ENCODE data around the gene CROCC.
A peak's percentile ranks its signal among the peaks of the same experiment; 100 is the strongest.

CROCC gene

DNA sequence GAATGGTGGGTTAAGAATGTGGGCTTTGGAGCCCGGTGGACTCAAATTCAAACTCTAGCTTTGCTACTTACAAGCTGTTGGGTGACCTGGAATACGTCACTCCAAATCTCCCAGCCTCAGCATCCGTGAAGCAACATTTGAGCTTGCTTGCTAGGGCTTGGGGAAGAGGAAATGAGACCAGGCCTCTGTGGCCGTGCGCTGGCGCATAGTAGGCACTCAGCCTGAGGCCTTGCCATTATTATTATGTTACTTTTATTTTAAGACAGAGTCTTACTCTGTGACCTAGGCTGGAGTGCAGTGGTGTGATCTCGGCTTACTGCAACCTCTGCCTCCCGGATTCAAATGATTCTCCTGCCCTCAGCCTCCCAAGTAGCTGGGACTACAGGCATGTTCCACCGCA, 70.9 kb downstream of the CROCC start:
- no peak for TF ChIP-seq POLR2A (IDR thresholded peaks at IDR 0.05; ENCODE audit: low read depth, low read length)
- no peak for TF ChIP-seq TAF1 (IDR thresholded peaks at IDR 0.05; ENCODE audit: low read depth, low read length)
- TF ChIP-seq POLR2AphosphoS5 (IDR thresholded peaks at IDR 0.05; ENCODE audit: low read depth, low read length) = no peak
- no peak for TF ChIP-seq POU2F2 (IDR thresholded peaks at IDR 0.05; ENCODE audit: low read depth, low read length)
- no peak for TF ChIP-seq SPI1 (IDR thresholded peaks at IDR 0.05; ENCODE audit: low read depth, low read length)
- TF ChIP-seq PAX5 (IDR thresholded peaks at IDR 0.05; ENCODE audit: insufficient read depth, low read length, severe bottlenecking) = no peak
- DNase-seq (ENCODE audit: insufficient read length, low spot score) (no peak), FAIRE-seq (no peak)

DNA sequence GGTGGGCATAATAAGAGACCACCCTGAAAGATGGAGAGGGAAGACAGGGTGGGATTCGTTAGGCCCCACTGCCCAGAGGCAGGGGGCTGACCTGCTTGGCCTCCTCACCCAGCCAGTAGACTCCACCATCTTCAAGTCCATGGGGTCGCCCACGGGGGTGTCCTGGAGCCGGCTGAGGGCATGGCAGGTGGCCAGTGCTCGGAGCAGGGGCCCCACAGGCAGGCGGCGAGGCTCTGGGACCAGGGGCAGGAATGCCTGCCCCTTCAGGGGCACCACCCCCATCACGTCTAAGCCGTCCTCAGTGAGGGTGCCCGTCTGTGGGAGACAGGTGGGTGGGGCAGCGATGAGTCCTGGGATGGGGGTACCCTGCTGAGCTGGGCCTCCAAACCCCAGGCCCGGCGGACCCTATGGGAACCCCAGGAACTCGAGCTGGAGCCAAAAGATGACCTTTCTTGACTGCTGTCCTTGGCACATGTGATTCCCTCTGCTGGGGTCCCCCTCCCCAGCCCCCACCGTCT, 71.8 kb downstream of the CROCC start:
- TF ChIP-seq SPI1 (IDR thresholded peaks at IDR 0.05; ENCODE audit: low read depth, low read length) (no peak), TAF1 (IDR thresholded peaks at IDR 0.05; ENCODE audit: low read depth, low read length) (no peak), POLR2AphosphoS5 (IDR thresholded peaks at IDR 0.05; ENCODE audit: low read depth, low read length) (no peak), POLR2A (IDR thresholded peaks at IDR 0.05; ENCODE audit: low read depth, low read length) (no peak), POU2F2 (IDR thresholded peaks at IDR 0.05; ENCODE audit: low read depth, low read length) (no peak), PAX5 (IDR thresholded peaks at IDR 0.05; ENCODE audit: insufficient read depth, low read length, severe bottlenecking) (no peak)
- DNase-seq (ENCODE audit: insufficient read length, low spot score) = no peak
- no peak for FAIRE-seq

DNA sequence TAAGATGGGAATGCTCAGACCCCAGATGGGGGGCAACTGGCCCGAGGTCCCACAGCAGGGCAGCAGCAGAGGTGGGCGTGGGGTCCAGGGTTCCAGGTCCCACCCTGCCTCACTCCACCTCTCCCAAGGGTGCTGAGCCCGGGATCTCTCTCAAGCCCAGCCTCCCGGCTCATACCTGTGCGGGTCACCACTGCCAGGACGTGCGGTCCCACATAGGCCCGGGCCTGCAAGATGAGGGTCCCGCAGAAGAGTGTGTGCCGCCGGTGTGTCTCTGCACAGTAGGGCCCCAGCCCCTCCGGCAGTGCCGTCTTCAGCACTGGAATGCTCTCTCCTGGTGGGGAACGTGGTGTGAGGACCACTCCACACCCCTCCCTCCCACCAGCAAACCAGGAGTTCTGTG, 75.1 kb downstream of the CROCC start:
- DNase-seq (ENCODE audit: insufficient read length, low spot score) = no peak
- FAIRE-seq = no peak
- no peak for TF ChIP-seq PAX5 (IDR thresholded peaks at IDR 0.05; ENCODE audit: insufficient read depth, low read length, severe bottlenecking)
- TF ChIP-seq SPI1 (IDR thresholded peaks at IDR 0.05; ENCODE audit: low read depth, low read length) = no peak
- TF ChIP-seq POLR2A (IDR thresholded peaks at IDR 0.05; ENCODE audit: low read depth, low read length) = no peak
- no peak for TF ChIP-seq TAF1 (IDR thresholded peaks at IDR 0.05; ENCODE audit: low read depth, low read length)
- no peak for TF ChIP-seq POLR2AphosphoS5 (IDR thresholded peaks at IDR 0.05; ENCODE audit: low read depth, low read length)
- no peak for TF ChIP-seq POU2F2 (IDR thresholded peaks at IDR 0.05; ENCODE audit: low read depth, low read length)

DNA sequence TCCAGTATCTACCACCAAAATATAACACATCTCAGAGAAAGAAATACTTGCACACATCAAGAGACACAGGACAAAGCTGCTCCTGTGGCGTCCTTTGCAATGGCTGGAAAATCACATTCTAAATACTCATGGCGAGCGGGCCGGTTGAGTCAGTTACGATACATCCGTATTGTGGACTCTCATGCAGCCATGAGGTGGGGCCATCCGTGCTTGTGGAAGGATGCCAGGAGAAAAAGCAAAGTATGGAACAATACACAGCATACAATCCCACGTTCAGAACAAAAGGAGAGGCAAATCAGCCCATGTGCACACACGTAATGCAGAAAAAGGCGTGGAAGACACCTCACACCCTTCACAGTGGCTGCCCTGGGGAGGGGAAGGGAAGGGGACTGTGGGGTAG, 76.9 kb downstream of the CROCC start:
- FAIRE-seq (no peak), DNase-seq (ENCODE audit: insufficient read length, low spot score) (peak; percentile 5)
- TF ChIP-seq SPI1 (IDR thresholded peaks at IDR 0.05; ENCODE audit: low read depth, low read length) (no peak), PAX5 (IDR thresholded peaks at IDR 0.05; ENCODE audit: insufficient read depth, low read length, severe bottlenecking) (no peak), POU2F2 (IDR thresholded peaks at IDR 0.05; ENCODE audit: low read depth, low read length) (no peak), TAF1 (IDR thresholded peaks at IDR 0.05; ENCODE audit: low read depth, low read length) (no peak), POLR2AphosphoS5 (IDR thresholded peaks at IDR 0.05; ENCODE audit: low read depth, low read length) (no peak), POLR2A (IDR thresholded peaks at IDR 0.05; ENCODE audit: low read depth, low read length) (no peak)

DNA sequence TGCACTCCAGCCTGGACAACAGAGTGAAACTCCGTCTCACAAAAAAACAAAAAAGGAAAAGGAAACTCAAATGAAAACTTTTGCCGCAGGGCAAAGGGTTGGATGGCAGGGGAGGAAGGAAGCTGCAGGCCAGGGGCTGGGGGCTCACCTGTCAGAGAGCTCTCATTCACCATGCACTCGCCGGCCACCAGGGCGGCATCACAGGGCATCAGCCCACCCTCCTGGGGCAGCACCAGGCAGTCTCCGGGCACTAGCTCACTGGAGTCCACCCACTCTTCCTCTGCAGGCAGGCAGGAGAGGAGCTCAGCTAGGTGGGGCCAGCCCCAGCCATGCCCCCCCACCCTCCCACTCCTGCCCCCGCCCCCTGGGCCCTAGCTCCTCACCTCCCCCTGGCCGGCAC, 78.1 kb downstream of the CROCC start:
- peak; percentile 11 for DNase-seq (ENCODE audit: insufficient read length, low spot score)
- FAIRE-seq = no peak
- TF ChIP-seq PAX5 (IDR thresholded peaks at IDR 0.05; ENCODE audit: insufficient read depth, low read length, severe bottlenecking) (no peak), POLR2A (IDR thresholded peaks at IDR 0.05; ENCODE audit: low read depth, low read length) (no peak), POLR2AphosphoS5 (IDR thresholded peaks at IDR 0.05; ENCODE audit: low read depth, low read length) (no peak), SPI1 (IDR thresholded peaks at IDR 0.05; ENCODE audit: low read depth, low read length) (no peak), POU2F2 (IDR thresholded peaks at IDR 0.05; ENCODE audit: low read depth, low read length) (no peak), TAF1 (IDR thresholded peaks at IDR 0.05; ENCODE audit: low read depth, low read length) (no peak)

DNA sequence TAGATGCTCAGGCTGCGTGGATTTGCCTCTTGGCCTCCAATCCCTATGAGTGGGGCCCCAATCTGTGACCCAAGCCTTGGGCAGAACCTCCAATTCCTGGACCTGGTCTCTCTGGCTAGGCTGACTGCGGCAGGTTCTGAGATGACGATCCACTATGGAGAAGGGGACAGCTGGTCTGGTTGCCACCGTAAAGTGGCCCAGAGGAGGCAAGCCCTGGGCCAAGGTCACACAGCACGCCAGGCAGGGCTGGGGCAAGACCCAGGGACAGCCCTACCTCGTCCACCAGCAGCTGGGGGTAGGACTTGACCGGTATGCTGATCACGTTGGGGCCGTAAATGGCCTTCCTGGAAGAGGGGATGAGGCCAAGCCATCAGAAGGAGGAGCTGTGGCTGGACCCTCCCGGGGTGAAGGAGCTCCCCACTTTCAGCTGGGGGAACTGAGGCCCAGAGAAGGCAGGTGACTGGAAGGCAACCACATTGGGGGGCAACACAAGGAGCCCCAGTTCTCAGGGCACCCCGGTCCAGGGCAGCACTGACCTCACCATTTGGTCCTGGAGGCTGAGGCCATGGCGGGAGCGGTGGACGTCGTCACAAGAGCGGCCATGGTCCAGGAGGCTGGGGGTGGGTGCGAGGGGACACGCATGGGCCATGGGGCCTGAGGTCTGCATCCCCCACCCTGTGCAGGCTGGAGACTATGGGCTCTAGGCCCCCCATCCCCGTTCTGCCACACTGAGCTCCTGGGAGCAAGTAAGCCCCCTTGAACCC, 80.2 kb downstream of the CROCC start:
- no peak for DNase-seq (ENCODE audit: insufficient read length, low spot score)
- FAIRE-seq = no peak
- TF ChIP-seq POLR2AphosphoS5 (IDR thresholded peaks at IDR 0.05; ENCODE audit: low read depth, low read length) (no peak), POU2F2 (IDR thresholded peaks at IDR 0.05; ENCODE audit: low read depth, low read length) (no peak), PAX5 (IDR thresholded peaks at IDR 0.05; ENCODE audit: insufficient read depth, low read length, severe bottlenecking) (no peak), POLR2A (IDR thresholded peaks at IDR 0.05; ENCODE audit: low read depth, low read length) (no peak), SPI1 (IDR thresholded peaks at IDR 0.05; ENCODE audit: low read depth, low read length) (no peak), TAF1 (IDR thresholded peaks at IDR 0.05; ENCODE audit: low read depth, low read length) (no peak)

DNA sequence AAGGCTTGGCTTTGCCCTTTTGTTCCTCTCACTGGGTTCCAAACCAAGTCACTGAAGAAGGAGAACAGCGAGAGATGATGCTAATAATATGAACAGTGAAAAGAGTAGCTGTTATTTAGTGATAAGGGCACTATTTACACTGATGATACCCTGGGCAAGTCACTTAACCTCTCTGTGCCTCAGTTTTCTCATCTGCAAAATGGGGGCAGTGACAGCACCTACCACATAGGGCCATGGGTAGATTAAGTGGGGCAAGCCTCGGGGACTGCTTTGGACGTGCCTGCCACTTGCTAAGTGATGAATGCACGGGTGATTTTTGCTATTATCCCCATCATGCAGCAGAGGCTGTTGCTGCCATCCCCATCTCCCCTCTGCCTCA, 80.8 kb downstream of the CROCC start:
- TF ChIP-seq TAF1 (IDR thresholded peaks at IDR 0.05; ENCODE audit: low read depth, low read length) (no peak), POU2F2 (IDR thresholded peaks at IDR 0.05; ENCODE audit: low read depth, low read length) (no peak), POLR2A (IDR thresholded peaks at IDR 0.05; ENCODE audit: low read depth, low read length) (no peak), SPI1 (IDR thresholded peaks at IDR 0.05; ENCODE audit: low read depth, low read length) (no peak), POLR2AphosphoS5 (IDR thresholded peaks at IDR 0.05; ENCODE audit: low read depth, low read length) (no peak), PAX5 (IDR thresholded peaks at IDR 0.05; ENCODE audit: insufficient read depth, low read length, severe bottlenecking) (no peak)
- no peak for DNase-seq (ENCODE audit: insufficient read length, low spot score)
- FAIRE-seq = no peak

DNA sequence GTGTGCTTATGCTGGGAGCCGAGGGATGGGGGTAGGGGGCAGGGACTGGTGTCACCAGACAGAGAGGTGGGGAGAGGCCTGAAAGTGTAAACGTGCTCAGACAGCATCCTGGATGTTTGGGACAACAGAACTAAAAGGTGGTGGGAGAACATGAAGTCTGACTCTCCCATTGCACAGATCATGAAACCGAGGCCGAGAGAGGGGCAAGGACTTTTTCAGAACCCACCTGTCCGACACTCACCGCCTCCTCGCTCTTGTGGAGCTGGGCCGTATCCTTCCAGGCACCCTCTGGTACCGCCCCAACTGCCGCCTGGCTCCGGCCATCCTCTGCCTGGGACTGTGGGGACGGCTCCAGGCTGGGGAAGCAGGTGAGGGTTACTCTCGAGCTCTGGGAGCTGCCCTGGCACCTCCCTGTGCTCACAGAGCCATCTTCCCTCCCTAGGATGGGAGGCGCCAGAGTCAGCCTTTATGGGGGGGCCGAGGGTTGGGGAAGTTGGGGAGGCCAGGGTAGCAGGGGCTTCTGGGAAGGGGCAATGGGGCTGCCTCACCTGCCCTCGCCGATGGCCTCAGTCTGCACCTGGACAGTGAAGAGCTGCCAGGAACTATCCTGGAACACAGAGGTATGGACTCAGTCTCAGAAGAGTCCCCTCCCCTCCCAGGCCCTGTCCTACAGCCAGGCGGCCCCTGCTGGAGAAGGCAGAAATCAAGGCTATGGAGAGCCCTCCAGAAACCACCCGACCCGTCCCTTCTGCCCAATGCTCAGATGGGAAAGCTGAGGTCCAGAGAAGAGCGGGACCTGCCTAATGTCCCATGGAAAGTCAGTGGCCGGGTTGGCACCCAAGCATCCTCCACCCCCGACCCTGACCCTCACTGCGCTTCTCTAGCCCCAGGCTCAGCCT, 83.0 kb downstream of the CROCC start:
- FAIRE-seq = no peak
- TF ChIP-seq POLR2AphosphoS5 (IDR thresholded peaks at IDR 0.05; ENCODE audit: low read depth, low read length) (no peak), POLR2A (IDR thresholded peaks at IDR 0.05; ENCODE audit: low read depth, low read length) (no peak)
- no peak for DNase-seq (ENCODE audit: insufficient read length, low spot score)

DNA sequence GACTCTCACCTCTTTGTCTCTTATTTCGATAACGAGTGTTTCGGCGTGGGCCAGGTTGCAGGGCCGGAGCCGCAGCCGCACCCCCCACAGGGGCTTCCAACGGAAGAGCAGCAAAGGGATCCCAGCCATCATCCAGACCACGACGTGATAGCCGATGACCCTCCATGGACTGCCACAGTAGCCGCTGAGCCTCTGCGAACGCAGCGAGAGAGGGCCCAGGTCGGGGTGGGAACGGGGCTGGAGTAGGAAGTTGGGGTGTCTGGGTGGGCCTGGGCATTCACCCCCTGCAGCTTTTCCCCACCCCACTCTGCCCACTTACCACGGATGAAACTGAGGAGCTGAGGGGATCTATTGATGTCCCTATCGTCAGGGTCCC, 83.6 kb downstream of the CROCC start:
- FAIRE-seq (no peak), DNase-seq (ENCODE audit: insufficient read length, low spot score) (no peak)
- no peak for TF ChIP-seq TAF1 (IDR thresholded peaks at IDR 0.05; ENCODE audit: low read depth, low read length)
